DND-41 (cell line): ENCODE data around the gene CCL23.

Experiments
- ATAC-seq: fragments of 200-7000 bp; cut with Tn5 transposase; 3 replicates; pipeline ENCODE4 v1.9.1; 2021; ENCODE audit warnings: low read depth; ENCODE audit not compliant: insufficient read depth
- DNase-seq: peaks from one replicate; pipeline ENCODE4 v3.0.0-alpha.2; 2020
- H2AFZ ChIP-seq: 2 replicates; pipeline ENCODE4 v1.6.0; 2012; ENCODE audit warnings: low read depth, low read length
- H3K27ac ChIP-seq: 2 replicates; pipeline ENCODE4 v1.5.1; 2012; ENCODE audit warnings: low read length, inconsistent platforms
- H3K27me3 ChIP-seq: fragments of 200-600 bp; sonication (generic); 2 replicates; pipeline ENCODE4 v1.6.0; 2012; ENCODE audit warnings: low read length, mild to moderate bottlenecking, inconsistent platforms; ENCODE audit not compliant: insufficient read depth, poor library complexity
- H3K36me3 ChIP-seq: 2 replicates; pipeline ENCODE4 v1.5.1; 2012; ENCODE audit warnings: low read length, inconsistent platforms; ENCODE audit not compliant: insufficient read depth
- H3K4me1 ChIP-seq: 2 replicates; pipeline ENCODE4 v1.5.1; 2012; ENCODE audit warnings: mild to moderate bottlenecking, low read length; ENCODE audit not compliant: insufficient read depth
- H3K4me2 ChIP-seq: 2 replicates; pipeline ENCODE4 v1.6.0; 2012; ENCODE audit warnings: mild to moderate bottlenecking, moderate library complexity, low read length, inconsistent platforms; ENCODE audit not compliant: insufficient read depth
- H3K4me3 ChIP-seq, 2 experiments: fragments of 200-600 bp in 1 of 2; shearing (Covaris generic) in 1 of 2; 2 replicates each; pipeline ENCODE4 v1.5.1; 2012 to 2016; ENCODE audit warnings: inconsistent platforms in 2 of 2, low read length in 2 of 2, mild to moderate bottlenecking in 2 of 2, low read depth in 1 of 2, moderate library complexity in 1 of 2
- H3K79me2 ChIP-seq: 2 replicates; pipeline ENCODE4 v1.6.0; 2012; ENCODE audit warnings: low read length, inconsistent platforms; ENCODE audit not compliant: insufficient read depth
- H3K9ac ChIP-seq: 2 replicates; pipeline ENCODE4 v1.6.0; 2012; ENCODE audit warnings: low read depth, mild to moderate bottlenecking, inconsistent platforms, low read length, moderate library complexity
- H3K9me3 ChIP-seq: 2 replicates; pipeline ENCODE4 v1.5.1; 2012; ENCODE audit warnings: low read length, moderate library complexity, mild to moderate bottlenecking, inconsistent platforms; ENCODE audit not compliant: insufficient read depth, severe bottlenecking
- H4K20me1 ChIP-seq: 2 replicates; pipeline ENCODE4 v1.6.0; 2012; ENCODE audit warnings: low read length; ENCODE audit not compliant: insufficient read depth
- CTCF ChIP-seq: IDR thresholded peaks from 2 replicates; pipeline ENCODE4 v1.5.1; 2012; ENCODE audit warnings: borderline replicate concordance, low read length, moderate library complexity, mild to moderate bottlenecking; ENCODE audit not compliant: poor library complexity, severe bottlenecking; ENCODE audit errors: extremely low read depth
- EZH2 ChIP-seq: IDR thresholded peaks from 3 replicates; pipeline ENCODE4 v1.6.1; 2012; ENCODE audit warnings: borderline replicate concordance, low read depth, mild to moderate bottlenecking, moderate library complexity, low read length, inconsistent platforms; ENCODE audit not compliant: severe bottlenecking

The CCL23 gene

GRCh38 chr17:36017799-36018198 lies at the start of gene CCL23:
Gene CCL23, minus strand, starts transcription at chr17:36017972. Its CDS starts 75 bp downstream, at chr17:36017897.
- H3K27ac ChIP-seq: no peak within 1 kb of the TSS
- H3K4me1 ChIP-seq: no peaks in the 10 kb centered on the region
- no peaks in the 10 kb centered on the region for H3K9me3 ChIP-seq
- no peak within 1 kb of the TSS for H3K4me3 ChIP-seq
- no peaks in the 10 kb centered on the region for H3K36me3 ChIP-seq
- H3K9ac ChIP-seq: no peak within 1 kb of the TSS
- no peaks in the 10 kb centered on the region for H4K20me1 ChIP-seq
- H2AFZ ChIP-seq: no peak within 1 kb of the TSS
- peaks cover 10% of the 10 kb centered on the region for H3K27me3 ChIP-seq
- H3K79me2 ChIP-seq: no peaks in the 10 kb centered on the region
- DNase-seq: no peak
- H3K4me2 ChIP-seq: no peak within 1 kb of the TSS
- TF ChIP-seq CTCF: no peak
- no peak for TF ChIP-seq EZH2
- ATAC-seq: no peak

GRCh38 chr17:36066365-36066985 lies 48.7 kb upstream of the CCL23 start:
- Histone ChIP-seq H3K27ac (no peak overlapping the region), H3K9me3 (no peaks in the 10 kb centered on the region), H3K4me3 (no peak overlapping the region), H2AFZ (no peak overlapping the region), H3K36me3 (no peaks in the 10 kb centered on the region), H4K20me1 (no peaks in the 10 kb centered on the region), H3K9ac (no peak overlapping the region), H3K27me3 (no peaks in the 10 kb centered on the region), H3K4me2 (no peak overlapping the region), H3K4me1 (no peaks in the 10 kb centered on the region), H3K79me2 (no peaks in the 10 kb centered on the region)
- TF ChIP-seq EZH2: no peak
- TF ChIP-seq CTCF: no peak
- no peak for ATAC-seq
- DNase-seq: no peak

- no peak within 1 kb of the TSS for H2AFZ ChIP-seq
- no peaks in the 10 kb centered on the region for H3K4me1 ChIP-seq
- no peaks in the 10 kb centered on the region for H3K36me3 ChIP-seq
- no peak within 1 kb of the TSS for H3K4me3 ChIP-seq
- H3K9ac ChIP-seq: no peak within 1 kb of the TSS
- H3K4me2 ChIP-seq: no peak within 1 kb of the TSS
- ATAC-seq (no peak), DNase-seq (no peak)
- no peak within 1 kb of the TSS for H3K27ac ChIP-seq
- TF ChIP-seq EZH2 (no peak), CTCF (no peak)
- H3K27me3 ChIP-seq: no peaks in the 10 kb centered on the region
- no peaks in the 10 kb centered on the region for H4K20me1 ChIP-seq
- no peaks in the 10 kb centered on the region for H3K9me3 ChIP-seq
- no peaks in the 10 kb centered on the region for H3K79me2 ChIP-seq
These were observed 46.2 kb upstream of the CCL23 start, which contains the start of gene CCL18 for GRCh38 chr17:36063786-36064541. Gene CCL18, plus strand, starts transcription at chr17:36064272. Its CDS starts 71 bp downstream, at chr17:36064343.
